ENCODE results near the gene SYT1.

SYT1 gene

DNA sequence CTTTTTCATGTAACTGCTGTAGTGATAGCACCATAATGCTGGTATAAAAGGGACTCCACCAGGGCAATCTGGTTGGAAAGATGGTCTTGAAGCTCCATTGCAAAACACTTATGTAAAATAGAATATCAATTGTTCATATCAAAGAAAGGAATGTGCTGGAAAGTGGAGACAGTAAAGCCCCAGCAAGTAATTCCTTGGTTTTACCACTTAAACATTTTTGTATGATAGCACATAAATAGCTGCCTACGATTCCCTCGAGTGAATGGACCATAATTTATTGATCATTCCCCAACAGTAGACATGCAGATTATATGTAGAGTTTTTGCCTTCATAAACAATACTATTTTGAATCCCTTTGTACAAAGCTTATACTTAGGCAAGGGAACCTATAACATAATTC is 550.7 kb downstream of the SYT1 start:
- no peaks in the 10 kb centered on the region for H3K36me3 ChIP-seq (replicated peaks)
- H3K4me3 ChIP-seq (ENCODE audit: low read depth, low read length): no peak overlapping the region
- in situ Hi-C loops (cut with HindIII; ENCODE audit: low pct_ligation_motif_present, low sequenced_read_pairs): loop anchor here (10.0 to 25.0 kb wide), 2 partner anchors 119 to 772 kb away; no protein-coding TSS in a partner anchor
- TF ChIP-seq, protein P1, sequence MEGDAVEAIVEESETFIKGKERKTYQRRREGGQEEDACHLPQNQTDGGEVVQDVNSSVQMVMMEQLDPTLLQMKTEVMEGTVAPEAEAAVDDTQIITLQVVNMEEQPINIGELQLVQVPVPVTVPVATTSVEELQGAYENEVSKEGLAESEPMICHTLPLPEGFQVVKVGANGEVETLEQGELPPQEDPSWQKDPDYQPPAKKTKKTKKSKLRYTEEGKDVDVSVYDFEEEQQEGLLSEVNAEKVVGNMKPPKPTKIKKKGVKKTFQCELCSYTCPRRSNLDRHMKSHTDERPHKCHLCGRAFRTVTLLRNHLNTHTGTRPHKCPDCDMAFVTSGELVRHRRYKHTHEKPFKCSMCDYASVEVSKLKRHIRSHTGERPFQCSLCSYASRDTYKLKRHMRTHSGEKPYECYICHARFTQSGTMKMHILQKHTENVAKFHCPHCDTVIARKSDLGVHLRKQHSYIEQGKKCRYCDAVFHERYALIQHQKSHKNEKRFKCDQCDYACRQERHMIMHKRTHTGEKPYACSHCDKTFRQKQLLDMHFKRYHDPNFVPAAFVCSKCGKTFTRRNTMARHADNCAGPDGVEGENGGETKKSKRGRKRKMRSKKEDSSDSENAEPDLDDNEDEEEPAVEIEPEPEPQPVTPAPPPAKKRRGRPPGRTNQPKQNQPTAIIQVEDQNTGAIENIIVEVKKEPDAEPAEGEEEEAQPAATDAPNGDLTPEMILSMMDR (IDR thresholded peaks at IDR 0.05; ENCODE audit: low read depth, low read length, missing control alignments): no peak
- H3K27me3 ChIP-seq (replicated peaks): no peaks in the 10 kb centered on the region
- no peak for DNase-seq
- H3K27ac ChIP-seq: no peak overlapping the region

DNA sequence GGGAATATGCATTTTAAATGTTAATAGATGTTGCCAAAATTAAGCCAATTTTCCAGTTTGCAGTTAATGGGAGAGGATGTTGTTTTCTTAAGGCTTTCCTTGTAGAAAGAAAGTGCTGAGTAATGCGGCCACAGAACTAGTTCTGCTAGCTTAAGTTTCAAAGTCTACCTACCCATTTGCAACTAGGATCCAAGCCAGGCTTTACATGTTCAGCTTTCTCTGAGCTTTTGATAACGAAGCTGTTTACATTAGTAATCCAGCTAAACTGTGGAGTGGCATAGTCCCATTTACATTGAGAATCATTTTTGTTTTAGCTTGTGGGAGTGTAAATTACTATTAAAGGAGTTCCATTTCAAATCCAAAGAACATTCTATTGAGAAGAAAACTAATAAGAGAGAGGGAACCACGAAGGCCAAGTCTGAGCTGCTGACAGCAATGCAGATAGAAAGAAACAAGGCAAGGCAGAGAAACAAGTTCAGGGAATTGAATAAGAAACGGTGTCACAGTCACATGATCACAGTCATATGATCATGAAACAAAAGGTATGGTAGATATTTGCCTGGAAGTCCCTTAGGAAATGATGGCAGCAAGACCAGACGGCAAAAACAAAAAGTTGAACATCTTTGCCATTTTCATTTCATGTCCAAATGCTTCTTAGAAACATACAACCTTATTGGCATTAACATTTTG is 551.3 kb downstream of the SYT1 start:
- Histone ChIP-seq H3K36me3 (replicated peaks) (no peaks in the 10 kb centered on the region), H3K27ac (no peak overlapping the region), H3K4me3 (ENCODE audit: low read depth, low read length) (no peak overlapping the region), H3K27me3 (replicated peaks) (no peaks in the 10 kb centered on the region)
- no peak for DNase-seq
- in situ Hi-C loops (cut with HindIII; ENCODE audit: low pct_ligation_motif_present, low sequenced_read_pairs): loop anchor here (10.0 to 25.0 kb wide), 2 partner anchors 119 to 771 kb away; no protein-coding TSS in a partner anchor
- TF ChIP-seq, protein P1 (IDR thresholded peaks at IDR 0.05; ENCODE audit: low read depth, low read length, missing control alignments): no peak

DNA sequence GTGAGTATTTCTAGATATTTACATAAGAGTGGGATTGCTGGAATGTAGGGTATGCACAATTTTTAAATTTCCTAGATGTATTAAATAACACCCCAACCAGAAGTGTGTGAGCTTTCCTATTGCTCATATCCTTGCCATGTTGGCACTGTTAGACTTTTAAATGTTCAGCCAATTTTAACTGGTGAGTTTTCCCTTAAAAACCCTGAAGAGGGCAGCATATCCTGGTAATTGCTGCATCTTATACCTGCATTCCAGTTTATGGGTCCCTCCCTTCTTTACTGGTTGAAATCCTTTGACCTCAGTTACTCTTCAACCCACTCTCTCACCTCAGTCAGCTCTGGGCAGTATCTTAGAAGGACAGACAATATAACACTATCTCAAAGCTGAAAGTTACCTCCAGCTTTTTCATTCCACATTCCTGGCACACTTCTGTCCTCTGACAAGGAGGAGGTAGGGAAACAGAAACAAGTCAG is 555.6 kb downstream of the SYT1 start:
- Histone ChIP-seq H3K36me3 (replicated peaks) (no peaks in the 10 kb centered on the region), H3K4me3 (ENCODE audit: low read depth, low read length) (no peak overlapping the region), H3K27ac (peak overlapping the region; percentile 59), H3K27me3 (replicated peaks) (no peaks in the 10 kb centered on the region)
- TF ChIP-seq, protein P1 (IDR thresholded peaks at IDR 0.05; ENCODE audit: low read depth, low read length, missing control alignments): peak; percentile 58
- in situ Hi-C loops (cut with HindIII; ENCODE audit: low pct_ligation_motif_present, low sequenced_read_pairs): loop anchor here (25.0 kb wide), 1 partner anchor 767 kb away; no protein-coding TSS in a partner anchor
- DNase-seq: peak; percentile 92

DNA sequence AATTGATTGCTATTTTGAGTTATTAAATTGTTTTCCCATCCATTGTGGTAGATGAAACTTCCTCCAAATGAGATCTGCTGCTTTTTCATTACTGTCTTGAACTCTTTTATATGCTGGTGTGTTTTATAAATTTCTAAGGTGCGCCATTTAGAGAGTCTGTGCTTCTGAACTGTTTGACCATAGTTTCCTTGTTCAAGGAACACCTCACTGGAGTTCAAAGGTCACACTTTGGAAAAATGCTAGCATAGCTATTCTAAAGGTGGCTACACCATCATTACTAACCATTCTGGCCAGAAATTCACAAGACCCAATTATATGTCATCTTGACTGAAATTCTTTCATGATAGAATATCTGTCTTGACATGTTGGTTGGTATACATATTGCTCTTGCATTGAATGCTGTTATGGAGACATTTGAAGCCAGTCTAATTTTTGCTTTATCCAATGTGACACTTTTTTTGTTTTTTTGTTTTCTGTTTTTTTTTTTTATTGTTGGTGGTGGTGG is 556.7 kb downstream of the SYT1 start:
- Histone ChIP-seq H3K4me3 (ENCODE audit: low read depth, low read length) (no peak overlapping the region), H3K27me3 (replicated peaks) (no peaks in the 10 kb centered on the region), H3K27ac (peak overlapping the region; percentile 59), H3K36me3 (replicated peaks) (no peaks in the 10 kb centered on the region)
- DNase-seq: no peak
- in situ Hi-C loops (cut with HindIII; ENCODE audit: low pct_ligation_motif_present, low sequenced_read_pairs): loop anchor here (25.0 kb wide), 1 partner anchor 766 kb away; no protein-coding TSS in a partner anchor
- TF ChIP-seq, protein P1 (IDR thresholded peaks at IDR 0.05; ENCODE audit: low read depth, low read length, missing control alignments): no peak

DNA sequence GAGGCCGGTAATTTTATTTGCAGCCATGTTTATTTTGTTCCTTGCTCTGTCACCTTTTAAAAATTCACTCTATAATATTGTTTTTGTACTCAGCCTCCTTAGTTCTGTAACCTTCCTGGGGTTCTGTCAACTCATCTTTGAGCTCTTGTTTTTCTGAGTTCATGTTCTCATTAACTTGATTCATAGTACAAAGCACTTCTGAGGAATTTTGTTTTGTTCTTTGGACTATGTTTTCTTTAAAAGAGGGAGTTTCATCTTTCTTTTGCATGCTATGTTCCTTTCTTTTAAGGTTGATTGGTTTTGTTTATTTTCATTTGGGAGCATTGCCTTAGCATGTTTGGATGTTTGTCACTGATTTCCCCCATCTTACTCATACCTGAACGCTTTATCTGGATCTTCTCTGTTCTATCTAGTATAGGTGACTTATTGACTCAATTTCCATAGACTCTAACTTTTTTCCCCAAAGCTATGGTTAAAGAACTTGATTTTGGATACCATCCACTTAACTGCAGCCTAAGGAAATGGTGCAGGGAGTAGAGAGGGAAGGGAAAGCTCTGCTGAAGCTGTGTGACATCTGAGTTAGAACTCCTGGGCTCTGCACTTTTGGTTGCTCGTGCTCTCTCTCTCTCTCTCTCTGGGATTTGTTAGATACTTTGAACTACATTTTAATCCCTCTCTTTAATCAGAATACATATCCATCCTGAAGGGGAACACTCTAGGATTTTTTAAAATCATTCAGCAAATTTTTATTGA is 557.7 kb downstream of the SYT1 start:
- DNase-seq: no peak
- Histone ChIP-seq H3K36me3 (replicated peaks) (no peaks in the 10 kb centered on the region), H3K27me3 (replicated peaks) (no peaks in the 10 kb centered on the region), H3K27ac (peak overlapping the region; percentile 59), H3K4me3 (ENCODE audit: low read depth, low read length) (no peak overlapping the region)
- in situ Hi-C loops (cut with HindIII; ENCODE audit: low pct_ligation_motif_present, low sequenced_read_pairs): loop anchor here (25.0 kb wide), 1 partner anchor 765 kb away; no protein-coding TSS in a partner anchor
- TF ChIP-seq, protein P1 (IDR thresholded peaks at IDR 0.05; ENCODE audit: low read depth, low read length, missing control alignments): no peak
